Fibroblast of skin of left biceps (primary cell): ENCODE results near the gene EGFR.
A peak's percentile ranks its signal among the peaks of the same experiment; 100 is the strongest.

ENCODE experiments used
- DNase-seq, 2 experiments: peaks; one replicate each; pipeline ENCODE4 v3.0.0-alpha.2; 2013; ENCODE audit warnings: low read depth in 2 of 2

EGFR gene

DNA sequence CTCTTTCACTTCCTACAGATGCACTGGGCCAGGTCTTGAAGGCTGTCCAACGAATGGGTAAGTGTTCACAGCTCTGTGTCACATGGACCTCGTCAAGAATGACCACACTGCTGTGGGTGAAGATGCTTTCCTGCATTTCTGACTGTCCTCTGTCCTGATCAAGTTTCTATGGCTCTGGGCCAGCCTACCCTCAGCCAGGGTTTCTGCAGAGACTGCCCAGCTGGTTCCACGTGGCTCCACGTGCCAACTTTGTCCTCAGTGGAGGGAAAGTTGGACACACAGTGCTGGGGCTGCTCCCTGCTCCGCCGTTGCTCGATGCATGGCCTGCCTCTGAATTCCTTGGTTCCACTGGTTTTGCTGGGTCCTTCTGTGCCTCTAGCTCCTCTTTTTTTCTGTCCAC, 152.3 kb downstream of the EGFR start:
- no peak for DNase-seq

DNA sequence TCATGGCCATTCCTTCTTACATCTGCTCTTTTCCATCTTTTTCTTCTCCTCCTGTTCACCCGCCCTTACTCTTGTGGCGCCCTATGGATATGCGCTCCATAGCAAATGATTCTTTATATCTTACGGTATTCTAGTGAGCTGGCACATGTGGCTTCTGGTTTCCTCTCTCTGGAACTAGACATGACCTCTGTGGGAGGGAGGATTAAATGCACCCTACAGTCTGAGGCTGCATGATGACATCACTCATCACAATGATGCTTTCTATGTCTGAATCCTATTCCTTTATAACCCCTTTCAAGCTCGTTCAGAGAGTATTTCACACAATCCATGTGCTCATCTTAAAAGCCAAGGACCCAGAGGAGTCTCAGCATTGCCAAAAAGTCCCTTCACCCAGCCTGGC, 153.3 kb downstream of the EGFR start:
- no peak for DNase-seq

DNA sequence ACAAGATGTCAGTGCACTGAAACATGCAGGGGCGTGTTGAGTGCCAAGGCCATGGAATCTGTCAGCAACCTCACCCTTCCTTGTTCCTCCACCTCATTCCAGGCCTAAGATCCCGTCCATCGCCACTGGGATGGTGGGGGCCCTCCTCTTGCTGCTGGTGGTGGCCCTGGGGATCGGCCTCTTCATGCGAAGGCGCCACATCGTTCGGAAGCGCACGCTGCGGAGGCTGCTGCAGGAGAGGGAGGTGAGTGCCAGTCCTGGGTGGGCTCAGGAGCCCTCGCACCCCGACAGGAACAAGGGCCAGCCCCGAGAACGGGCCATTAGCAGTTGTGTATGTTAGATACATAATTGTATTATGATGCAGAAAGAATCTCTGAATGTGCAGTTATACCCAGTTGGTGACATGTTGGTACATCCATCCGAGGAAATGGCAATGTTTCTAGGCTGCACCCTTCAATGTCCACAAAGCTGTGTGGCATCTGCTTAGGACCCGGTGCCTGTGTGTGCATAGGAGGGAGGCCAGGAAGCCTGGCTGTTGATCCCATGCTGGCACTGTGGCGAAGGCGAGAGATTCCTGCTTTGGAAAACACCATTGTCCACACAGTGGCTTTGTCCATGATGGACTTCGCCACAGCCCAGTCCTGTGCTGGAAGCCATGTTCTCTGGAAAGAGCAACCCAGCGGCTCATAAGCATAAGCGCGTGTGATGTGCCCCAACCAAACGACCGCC, 154.2 kb downstream of the EGFR start:
- DNase-seq, result no peak

DNA sequence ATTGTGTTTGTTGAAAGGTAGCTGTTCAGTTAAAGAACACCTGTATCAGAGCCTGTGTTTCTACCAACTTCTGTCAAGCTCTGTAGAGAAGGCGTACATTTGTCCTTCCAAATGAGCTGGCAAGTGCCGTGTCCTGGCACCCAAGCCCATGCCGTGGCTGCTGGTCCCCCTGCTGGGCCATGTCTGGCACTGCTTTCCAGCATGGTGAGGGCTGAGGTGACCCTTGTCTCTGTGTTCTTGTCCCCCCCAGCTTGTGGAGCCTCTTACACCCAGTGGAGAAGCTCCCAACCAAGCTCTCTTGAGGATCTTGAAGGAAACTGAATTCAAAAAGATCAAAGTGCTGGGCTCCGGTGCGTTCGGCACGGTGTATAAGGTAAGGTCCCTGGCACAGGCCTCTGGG, 154.9 kb downstream of the EGFR start:
- DNase-seq, result no peak

DNA sequence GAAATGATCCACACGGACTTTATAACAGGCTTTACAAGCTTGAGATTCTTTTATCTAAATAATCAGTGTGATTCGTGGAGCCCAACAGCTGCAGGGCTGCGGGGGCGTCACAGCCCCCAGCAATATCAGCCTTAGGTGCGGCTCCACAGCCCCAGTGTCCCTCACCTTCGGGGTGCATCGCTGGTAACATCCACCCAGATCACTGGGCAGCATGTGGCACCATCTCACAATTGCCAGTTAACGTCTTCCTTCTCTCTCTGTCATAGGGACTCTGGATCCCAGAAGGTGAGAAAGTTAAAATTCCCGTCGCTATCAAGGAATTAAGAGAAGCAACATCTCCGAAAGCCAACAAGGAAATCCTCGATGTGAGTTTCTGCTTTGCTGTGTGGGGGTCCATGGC, 155.6 kb downstream of the EGFR start:
- no peak for DNase-seq

DNA sequence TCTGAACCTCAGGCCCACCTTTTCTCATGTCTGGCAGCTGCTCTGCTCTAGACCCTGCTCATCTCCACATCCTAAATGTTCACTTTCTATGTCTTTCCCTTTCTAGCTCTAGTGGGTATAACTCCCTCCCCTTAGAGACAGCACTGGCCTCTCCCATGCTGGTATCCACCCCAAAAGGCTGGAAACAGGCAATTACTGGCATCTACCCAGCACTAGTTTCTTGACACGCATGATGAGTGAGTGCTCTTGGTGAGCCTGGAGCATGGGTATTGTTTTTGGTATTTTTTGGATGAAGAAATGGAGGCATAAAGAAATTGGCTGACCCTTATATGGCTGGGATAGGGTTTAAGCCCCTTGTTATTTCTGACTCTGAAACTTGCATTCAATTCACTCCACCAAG, 156.0 kb downstream of the EGFR start:
- no peak for DNase-seq

DNA sequence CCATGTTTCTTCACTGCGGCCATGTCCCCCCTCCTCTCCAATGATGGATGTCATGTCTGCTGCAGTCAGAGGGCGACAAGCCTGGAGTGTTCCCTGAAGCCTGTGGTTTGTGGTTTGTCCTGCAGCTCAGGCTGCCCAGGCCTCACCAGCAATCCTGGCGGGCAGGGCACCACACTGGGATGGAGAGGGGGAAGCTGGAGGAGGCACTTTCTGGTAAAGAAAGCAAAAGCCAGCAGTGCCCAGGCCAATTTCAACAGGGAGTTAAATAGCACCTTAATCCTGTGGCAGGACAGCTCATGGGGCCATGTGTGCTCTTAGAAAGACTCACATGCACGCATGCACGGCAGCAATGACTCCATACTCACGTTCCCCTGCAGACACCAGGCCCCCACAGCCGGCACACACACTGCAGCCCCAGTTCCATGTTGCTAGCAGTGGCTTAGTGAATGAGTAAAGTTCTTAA, 158.3 kb downstream of the EGFR start:
- DNase-seq, result no peak

DNA sequence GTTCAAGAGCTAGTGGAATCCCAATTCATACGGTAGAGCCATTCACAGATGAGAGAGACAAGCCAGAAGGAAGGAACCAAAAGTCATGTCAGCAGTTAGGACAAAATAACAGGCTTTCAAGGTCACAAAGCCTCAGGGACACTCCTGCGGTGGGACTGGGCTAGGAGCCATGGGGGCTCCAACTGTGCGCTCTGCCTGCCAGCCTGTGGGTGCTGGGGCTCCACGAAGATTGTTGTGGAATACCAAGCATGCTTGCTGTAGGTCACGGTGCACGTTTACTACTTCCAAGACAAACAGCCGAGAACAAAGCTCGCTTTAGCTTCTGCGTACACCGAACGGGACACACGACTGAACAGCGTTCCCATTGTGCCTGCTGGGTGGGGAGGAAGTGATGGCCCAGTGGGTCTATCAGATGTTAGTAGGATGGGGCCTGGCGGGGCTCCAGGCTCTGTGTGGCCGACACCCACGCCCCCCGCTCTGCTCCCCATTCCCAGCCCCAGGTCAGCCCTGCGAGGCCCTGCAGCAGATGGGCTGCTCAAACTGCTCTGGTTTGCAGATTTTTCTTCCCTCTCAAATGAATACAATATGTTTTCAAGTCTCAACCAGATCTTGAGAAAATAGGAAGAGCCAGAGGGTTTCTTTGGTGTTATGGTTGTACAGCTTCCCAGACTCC, 158.9 kb downstream of the EGFR start:
- no peak for DNase-seq

DNA sequence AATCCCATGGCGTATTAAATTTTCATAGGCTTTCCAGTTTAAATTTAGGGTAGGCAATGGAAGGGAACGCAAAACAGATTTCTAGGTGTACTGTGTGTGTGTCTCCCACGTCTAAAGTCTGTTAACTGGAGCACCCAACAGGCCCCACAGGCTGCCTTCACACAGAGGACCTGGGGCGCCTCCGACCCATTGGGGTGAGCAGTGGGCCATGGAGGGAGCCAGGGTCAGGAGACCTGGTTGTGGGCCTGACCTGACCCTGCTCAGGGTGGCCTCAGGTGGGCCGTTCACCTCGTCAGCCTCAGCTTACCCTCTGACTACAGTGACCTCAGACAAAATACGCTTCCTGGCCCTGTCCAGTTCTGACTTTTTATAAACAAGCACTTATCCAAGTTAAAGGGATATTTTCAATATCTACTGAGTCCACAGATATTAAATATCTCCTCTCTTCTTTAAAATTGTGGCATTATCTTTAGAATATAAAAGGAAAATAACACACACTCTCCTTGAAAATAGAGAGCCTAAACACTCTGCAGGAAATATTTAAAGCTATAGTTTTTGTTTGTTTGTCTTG, 159.6 kb downstream of the EGFR start:
- DNase-seq, result no peak

DNA sequence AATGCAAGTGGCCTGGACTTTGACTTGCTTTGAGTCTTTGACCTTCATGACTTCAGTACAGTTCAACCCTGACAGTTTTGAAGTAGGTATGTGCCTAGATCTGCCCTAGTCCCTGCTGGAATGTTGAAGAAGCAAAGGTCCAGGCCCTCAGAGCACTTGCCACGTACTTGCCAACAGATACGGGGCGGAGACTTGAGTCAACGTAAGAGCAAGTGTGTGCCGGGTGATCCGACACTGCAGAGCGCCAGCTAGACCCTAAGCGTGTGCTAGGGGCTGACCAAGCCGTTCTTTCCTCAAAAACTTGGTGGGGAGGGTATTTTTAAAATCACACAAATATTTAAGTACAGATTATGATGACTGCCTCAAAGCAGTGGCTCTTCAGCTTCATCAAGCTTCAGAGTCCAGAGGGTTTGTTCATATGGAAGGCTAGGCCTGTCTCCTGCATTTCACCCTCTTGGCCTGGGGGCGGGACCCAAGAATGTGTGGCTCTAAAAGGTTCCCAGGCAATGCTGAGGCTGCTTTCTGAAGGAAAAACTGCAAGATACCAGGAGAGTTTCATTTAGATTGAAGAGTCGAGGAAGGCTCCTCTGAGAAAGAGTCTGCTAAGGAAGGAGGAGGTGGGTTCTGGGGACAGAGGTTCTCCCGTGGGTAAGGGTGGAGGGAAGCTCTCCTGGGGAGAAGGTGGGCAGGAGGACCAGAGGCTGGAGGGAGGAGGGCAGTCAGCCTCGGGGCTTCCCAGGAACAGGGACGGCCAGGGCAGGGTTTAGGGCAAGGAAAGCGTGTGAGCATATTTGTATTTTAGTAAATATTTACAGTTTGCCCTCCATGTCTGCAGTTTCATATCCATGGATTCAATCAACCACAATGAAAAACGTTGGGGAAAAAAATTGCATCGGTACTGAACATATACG, 160.3 kb downstream of the EGFR start:
- no peak for DNase-seq

DNA sequence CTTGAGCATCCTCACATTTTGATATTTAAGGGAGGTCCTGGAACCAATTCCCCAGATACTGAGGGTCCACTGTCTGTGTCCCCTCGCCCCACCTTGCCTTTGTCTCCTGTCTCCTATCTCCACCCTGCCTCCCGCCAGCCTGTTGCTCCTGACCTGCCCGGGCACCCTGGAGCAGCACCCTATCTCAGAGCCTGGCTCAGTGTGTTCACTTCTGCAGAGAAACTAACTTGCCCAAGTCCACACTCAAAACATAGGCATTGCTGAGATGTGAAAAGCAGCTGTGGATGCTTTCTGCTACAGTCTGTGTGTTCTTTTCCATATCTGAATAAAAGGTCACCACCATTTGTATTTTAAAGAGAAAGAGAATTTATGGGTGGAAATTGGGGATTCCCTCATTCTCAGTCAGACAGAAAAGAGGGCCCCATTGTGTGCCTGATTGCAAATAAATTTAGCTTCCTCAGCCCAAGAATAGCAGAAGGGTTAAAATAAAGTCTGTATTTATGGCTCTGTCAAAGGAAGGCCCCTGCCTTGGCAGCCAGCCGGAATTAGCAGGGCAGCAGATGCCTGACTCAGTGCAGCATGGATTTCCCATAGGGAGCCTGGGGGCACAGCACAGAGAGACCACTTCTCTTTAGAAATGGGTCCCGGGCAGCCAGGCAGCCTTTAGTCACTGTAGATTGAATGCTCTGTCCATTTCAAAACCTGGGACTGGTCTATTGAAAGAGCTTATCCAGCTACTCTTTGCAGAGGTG, 161.3 kb downstream of the EGFR start:
- DNase-seq, result no peak

DNA sequence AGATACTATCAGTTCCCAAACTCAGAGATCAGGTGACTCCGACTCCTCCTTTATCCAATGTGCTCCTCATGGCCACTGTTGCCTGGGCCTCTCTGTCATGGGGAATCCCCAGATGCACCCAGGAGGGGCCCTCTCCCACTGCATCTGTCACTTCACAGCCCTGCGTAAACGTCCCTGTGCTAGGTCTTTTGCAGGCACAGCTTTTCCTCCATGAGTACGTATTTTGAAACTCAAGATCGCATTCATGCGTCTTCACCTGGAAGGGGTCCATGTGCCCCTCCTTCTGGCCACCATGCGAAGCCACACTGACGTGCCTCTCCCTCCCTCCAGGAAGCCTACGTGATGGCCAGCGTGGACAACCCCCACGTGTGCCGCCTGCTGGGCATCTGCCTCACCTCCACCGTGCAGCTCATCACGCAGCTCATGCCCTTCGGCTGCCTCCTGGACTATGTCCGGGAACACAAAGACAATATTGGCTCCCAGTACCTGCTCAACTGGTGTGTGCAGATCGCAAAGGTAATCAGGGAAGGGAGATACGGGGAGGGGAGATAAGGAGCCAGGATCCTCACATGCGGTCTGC, 162.2 kb downstream of the EGFR start:
- DNase-seq, result no peak

DNA sequence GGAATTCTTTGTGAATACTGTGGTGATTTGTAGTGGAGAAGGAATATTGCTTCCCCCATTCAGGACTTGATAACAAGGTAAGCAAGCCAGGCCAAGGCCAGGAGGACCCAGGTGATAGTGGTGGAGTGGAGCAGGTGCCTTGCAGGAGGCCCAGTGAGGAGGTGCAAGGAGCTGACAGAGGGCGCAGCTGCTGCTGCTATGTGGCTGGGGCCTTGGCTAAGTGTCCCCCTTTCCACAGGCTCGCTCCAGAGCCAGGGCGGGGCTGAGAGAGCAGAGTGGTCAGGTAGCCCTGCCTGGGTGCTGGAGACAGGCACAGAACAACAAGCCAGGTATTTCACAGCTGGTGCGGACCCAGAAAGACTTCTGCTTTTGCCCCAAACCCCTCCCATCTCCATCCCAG, 162.9 kb downstream of the EGFR start:
- no peak for DNase-seq

DNA sequence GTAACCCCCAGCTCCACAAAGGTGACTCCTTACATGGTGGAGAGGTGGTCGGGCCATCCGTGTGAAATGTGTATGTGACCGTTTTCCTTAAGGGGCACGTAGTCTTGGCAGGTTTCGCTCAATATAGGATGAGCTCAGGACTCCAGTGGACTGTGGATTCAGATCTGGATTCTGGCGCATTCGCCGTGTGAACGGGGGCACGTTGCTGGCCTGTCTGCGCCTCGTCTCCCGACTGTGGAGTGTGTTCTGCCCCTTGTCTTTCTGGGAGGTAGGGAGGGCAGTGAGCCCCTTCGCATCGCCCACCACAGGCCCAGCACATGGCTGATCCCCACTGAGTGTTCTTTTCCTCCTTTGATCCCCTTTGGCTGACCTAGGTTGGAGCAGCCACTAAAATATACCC, 165.1 kb downstream of the EGFR start:
- no peak for DNase-seq

DNA sequence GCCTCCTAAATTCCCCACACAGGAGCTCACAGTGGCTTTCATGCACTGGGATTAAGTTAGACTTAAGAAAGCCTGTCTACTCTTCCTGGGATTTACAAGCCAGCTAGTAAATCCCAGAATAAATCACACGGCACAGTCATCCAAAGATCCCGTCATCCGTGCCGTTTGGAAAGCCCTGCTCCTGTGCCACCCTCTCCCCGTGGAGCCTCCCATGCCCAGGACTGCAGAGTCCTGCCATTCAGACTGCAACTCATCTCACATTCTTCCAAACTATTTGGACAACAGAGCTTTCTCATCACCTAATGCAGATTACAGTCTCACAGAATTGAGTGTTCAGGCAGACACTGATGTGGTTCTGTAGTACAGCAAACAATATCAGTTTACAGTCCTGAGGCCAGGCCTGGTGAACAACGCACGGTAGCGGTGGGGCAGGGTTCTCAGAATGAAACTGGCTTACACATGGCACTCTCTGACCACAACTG, 166.5 kb downstream of the EGFR start:
- no peak for DNase-seq

DNA sequence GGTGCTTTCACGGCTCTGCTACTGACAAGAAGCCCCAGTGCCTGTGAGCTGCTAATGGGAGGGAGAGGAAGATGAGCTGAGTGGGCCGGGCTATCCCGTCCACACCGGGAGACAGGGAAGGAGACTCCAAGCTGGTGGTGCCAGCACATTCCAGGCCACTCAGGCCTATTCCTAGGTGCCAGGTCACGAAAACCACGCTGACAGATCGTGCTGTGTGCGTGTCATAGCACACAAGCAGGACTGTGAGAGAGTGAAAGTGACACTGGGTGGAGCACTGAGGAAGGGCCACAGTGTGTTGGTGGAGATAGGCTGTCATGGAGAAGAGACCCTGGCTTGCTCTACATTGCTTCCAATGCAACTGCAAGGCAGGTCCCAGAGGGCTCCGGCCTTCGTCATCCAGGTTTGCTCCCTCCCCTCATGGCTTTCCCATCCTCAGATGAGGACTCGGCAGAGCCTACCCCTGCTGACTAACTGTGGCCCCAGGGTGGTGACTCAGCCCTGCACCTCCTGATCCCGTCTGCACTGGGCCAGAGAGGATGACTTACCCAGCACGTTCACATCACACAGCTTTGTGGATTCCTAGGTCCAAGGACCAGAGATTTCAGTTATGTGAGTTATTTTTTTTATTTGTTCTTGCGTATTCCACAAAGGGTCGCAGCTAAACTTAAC, 167.3 kb downstream of the EGFR start:
- peak in 1 of 2 experiments; percentile 28 for DNase-seq

DNA sequence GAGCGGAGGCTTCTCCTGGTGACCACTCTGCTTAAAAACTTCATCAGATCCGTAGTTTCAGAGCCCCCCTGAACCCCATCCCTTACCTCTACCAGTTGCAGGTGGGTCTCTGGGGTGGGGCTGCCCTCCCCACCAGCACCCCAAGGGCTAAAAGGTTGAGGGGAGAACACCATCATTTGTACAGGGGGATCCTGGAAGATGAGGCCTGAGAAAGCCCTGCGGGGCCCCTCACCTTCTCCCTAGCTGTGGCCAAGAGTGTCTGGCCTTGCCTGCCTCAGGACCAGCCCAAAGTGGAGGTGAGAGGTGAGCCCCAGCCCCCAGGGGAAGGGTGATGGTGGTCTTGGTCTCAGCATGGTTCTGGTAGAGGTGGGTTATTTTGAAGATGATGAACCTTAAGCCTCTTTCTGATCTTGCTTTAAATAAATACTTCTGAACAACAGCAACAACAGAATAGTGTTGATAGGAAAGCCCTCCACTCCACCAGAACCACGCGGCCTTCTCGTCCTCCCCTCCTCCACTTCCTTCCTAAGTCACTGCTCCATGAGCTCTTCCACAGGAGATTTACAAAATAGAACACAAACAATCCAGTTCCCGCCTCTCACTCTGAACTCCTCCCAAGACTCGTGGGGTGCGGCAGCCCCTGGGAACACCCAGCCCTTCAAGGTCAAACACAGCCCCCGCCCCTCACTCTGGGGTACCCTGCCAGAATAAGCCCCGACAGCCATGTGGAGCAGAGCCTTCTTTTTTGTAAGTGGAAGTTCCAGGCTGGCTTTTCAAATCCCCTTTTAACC, 169.1 kb downstream of the EGFR start:
- DNase-seq, result no peak

DNA sequence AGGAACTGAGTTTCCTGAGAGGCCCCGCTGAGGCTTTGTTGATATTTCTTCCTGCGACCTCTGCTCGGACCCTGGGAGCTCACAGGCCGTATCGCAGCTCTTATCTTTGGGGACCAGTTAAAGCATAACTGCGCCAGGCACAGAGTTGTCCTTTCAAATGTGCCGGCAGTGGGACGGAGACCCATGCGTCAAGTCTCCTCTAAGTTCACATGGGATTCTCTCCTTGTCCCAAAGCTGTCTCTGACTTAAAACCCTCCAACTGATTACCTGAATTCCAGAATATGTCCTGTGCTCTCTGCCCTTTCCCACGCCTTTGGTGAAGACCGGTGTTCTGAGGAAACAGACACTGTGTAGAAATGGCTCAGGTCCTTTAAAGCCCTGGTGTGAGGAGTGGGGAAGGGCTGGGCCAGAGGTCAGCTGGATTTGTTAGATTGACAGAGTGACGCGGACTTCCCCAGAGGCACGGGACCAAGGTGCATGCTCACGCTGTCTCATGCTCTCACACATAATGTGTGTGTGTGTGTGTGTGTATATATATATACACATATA, 169.8 kb downstream of the EGFR start:
- no peak for DNase-seq

DNA sequence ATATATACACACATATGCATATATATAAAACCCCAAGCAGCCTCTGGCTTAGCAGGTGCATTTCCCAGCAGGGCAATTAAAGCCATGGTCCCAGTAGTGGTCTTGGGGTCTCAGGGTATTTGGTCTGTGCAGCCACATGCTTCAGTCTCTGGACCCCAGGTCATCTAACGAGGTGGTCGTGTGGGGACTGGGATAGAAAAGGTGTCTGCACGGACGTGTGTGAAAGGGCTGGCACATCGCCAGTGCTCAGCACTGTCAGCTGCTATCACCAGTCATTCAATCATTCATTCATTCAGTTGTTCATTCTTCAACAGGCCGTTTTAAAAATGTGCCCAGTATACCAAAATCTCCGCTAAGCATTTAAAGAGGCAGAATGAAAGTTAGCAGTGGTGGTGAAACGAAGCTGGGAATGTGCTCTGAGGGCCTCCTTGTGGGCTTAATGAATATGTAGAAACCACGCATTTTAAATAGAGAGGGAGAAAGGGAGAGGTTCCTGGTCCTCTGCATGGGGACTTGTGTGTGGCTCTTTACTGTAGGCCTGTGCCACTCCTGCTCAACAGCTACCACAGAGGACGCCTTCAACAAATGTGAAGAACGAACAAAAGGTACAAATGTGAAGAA, 170.4 kb downstream of the EGFR start:
- DNase-seq, result no peak
